ENCODE measurements around the gene RIT2.

The RIT2 gene

GRCh38 chr18:43115076-43115921, at the start of gene RIT2:
RIT2 (minus strand) TSS chr18:43115685.
- no peak for TF ChIP-seq CTCF (IDR thresholded peaks at IDR 0.05; ENCODE audit: control extremely low read depth, extremely low read depth, low read depth, missing control alignments)
- DNase-seq (ENCODE audit: extremely low spot score) = no peak
- ChIA-PET POLR2A (no interaction called here), CTCF (no interaction called here)

GRCh38 chr18:43161528-43161927, 46.0 kb upstream of the RIT2 start:
- ChIA-PET CTCF (interaction anchor here (1.4 kb wide), 1 partner anchor 13 kb away, joined by 4 read pairs; no protein-coding TSS in a partner anchor), POLR2A (no interaction called here)
- DNase-seq (ENCODE audit: extremely low spot score) = no peak
- no peak for TF ChIP-seq CTCF (IDR thresholded peaks at IDR 0.05; ENCODE audit: control extremely low read depth, extremely low read depth, low read depth, missing control alignments)

- ChIA-PET CTCF (no interaction called here), POLR2A (no interaction called here)
- TF ChIP-seq CTCF (IDR thresholded peaks at IDR 0.05; ENCODE audit: control extremely low read depth, extremely low read depth, low read depth, missing control alignments) = no peak
- DNase-seq (ENCODE audit: extremely low spot score) = no peak
Measured at GRCh38 chr18:43160509-43160908, 45.0 kb upstream of the RIT2 start.

GRCh38 chr18:43159926-43160325, 44.4 kb upstream of the RIT2 start:
- TF ChIP-seq CTCF (IDR thresholded peaks at IDR 0.05; ENCODE audit: control extremely low read depth, extremely low read depth, low read depth, missing control alignments) = no peak
- ChIA-PET CTCF (no interaction called here), POLR2A (no interaction called here)
- no peak for DNase-seq (ENCODE audit: extremely low spot score)

- DNase-seq (ENCODE audit: extremely low spot score) = no peak
- ChIA-PET CTCF (no interaction called here), POLR2A (no interaction called here)
- no peak for TF ChIP-seq CTCF (IDR thresholded peaks at IDR 0.05; ENCODE audit: control extremely low read depth, extremely low read depth, low read depth, missing control alignments)
Measured at GRCh38 chr18:43159086-43159770, 43.7 kb upstream of the RIT2 start.

GRCh38 chr18:43158381-43158780, 42.9 kb upstream of the RIT2 start:
- CTCF ChIA-PET = no interaction called here

More at GRCh38 chr18:43158381-43158780, 42.9 kb upstream of the RIT2 start:
- DNase-seq (ENCODE audit: extremely low spot score) = no peak
- POLR2A ChIA-PET = no interaction called here
- TF ChIP-seq CTCF (IDR thresholded peaks at IDR 0.05; ENCODE audit: control extremely low read depth, extremely low read depth, low read depth, missing control alignments) = no peak

All from GM10248 (cell line).